Astrocyte of the spinal cord (primary cell): ENCODE data around the gene EEA1.
A peak's percentile ranks its signal among the peaks of the same experiment; 100 is the strongest.

Experiments used
- DNase-seq: peaks from one replicate; pipeline ENCODE4 v3.0.0; 2011; ENCODE audit warnings: low read depth, low spot score
- H3K4me3 ChIP-seq: 2 replicates; pipeline ENCODE4 v1.5.1; 2011; ENCODE audit warnings: low read depth, mild to moderate bottlenecking, low read length, moderate library complexity
- in situ Hi-C: cut with HindIII; loops from 2 replicates; pipeline ENCODE4 v1.10.0; 2017; ENCODE audit warnings: low sequenced_read_pairs
- TF ChIP-seq, protein P1 (sequence below): IDR thresholded peaks from 2 replicates; pipeline ENCODE4 v1.5.1; 2012; ENCODE audit warnings: low read depth, mild to moderate bottlenecking, low read length, inconsistent platforms

EEA1 gene

DNA sequence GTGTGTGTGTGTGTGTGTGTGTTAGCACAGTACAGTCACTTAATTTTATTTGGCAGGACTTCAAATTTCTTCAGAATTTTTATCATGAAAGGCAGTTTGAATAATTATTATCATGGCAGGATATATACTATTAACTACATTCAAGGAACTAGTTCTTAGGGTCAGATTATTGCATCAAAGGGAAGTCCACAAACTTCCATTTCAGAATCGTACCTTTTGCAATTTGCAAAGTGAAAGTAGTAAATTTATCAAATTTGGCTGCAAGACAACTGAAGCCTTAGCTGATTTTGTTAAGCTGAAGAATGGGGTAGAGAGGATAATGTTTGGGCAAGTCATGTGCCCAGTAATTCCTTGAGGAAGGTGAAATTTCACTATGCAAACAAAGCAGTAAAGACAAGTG lies 158.1 kb downstream of the EEA1 start:
- no peak overlapping the region for H3K4me3 ChIP-seq
- TF ChIP-seq, protein P1, sequence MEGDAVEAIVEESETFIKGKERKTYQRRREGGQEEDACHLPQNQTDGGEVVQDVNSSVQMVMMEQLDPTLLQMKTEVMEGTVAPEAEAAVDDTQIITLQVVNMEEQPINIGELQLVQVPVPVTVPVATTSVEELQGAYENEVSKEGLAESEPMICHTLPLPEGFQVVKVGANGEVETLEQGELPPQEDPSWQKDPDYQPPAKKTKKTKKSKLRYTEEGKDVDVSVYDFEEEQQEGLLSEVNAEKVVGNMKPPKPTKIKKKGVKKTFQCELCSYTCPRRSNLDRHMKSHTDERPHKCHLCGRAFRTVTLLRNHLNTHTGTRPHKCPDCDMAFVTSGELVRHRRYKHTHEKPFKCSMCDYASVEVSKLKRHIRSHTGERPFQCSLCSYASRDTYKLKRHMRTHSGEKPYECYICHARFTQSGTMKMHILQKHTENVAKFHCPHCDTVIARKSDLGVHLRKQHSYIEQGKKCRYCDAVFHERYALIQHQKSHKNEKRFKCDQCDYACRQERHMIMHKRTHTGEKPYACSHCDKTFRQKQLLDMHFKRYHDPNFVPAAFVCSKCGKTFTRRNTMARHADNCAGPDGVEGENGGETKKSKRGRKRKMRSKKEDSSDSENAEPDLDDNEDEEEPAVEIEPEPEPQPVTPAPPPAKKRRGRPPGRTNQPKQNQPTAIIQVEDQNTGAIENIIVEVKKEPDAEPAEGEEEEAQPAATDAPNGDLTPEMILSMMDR = no peak
- no peak for DNase-seq
- in situ Hi-C loops = no loop called here

DNA sequence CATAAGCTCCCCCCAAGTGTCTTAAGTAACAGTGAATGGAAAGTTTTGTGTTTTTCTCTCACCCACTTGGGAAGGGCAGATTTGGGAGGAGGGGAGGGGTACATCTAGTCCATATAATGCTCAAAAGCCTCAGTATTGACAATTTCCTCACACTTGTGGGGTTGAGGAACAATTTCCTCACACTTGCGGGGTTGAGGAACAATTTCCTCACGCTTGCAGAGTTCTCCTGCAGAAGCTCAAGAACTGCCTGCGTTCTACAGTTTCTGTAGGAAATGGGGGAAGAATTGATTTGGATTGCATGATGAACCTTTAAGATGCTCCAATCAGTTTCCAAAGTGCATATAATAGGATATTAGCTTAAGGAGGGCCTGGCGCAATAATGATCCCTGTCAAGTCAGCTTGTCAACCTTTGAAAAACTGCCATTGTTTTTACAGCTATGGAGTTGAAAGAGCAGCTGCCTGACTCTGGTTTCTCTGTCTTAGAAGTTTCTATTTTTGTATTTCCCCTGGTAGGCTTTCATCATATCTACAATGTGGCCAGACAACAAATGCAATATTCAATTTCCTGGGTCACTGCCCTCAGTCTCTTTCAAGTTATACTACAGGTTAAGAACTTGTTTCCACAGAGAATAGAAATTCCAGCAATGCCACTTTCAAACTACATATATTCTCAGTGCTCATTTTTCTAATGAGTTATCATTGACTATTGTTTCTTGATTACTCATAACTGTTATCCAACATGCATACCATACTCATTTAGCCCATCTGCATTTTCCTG lies 159.8 kb downstream of the EEA1 start:
- no peak overlapping the region for H3K4me3 ChIP-seq
- peak; percentile 32 for DNase-seq
- in situ Hi-C loops = no loop called here
- TF ChIP-seq, protein P1 = no peak

DNA sequence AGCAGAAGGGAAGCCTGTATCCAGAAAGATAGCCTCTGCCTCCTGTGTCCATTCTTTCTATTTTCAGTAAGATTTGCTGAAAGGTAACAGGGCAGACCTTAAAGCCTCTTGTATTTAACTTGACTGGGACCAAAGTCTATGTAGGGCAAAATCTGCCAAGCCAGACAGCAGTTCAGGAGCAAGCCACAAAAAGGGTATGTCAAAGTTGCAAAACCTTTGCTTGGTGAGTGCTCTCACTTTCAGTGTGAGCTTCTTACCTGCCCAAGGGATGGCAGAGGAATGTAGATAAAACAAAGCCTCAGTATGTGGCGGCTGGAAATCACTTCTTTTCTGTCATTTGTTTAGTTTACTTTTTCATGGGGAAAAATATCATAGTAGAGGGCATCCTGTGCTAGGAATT lies 163.2 kb downstream of the EEA1 start:
- in situ Hi-C loops = no loop called here
- TF ChIP-seq, protein P1 = no peak
- no peak for DNase-seq
- no peak overlapping the region for H3K4me3 ChIP-seq

- in situ Hi-C loops = no loop called here
- DNase-seq = peak; percentile 34
- TF ChIP-seq, protein P1 = no peak
- no peak overlapping the region for H3K4me3 ChIP-seq
These were observed 164.3 kb downstream of the EEA1 start for GRCh38 chr12:92764831-92765230.

DNA sequence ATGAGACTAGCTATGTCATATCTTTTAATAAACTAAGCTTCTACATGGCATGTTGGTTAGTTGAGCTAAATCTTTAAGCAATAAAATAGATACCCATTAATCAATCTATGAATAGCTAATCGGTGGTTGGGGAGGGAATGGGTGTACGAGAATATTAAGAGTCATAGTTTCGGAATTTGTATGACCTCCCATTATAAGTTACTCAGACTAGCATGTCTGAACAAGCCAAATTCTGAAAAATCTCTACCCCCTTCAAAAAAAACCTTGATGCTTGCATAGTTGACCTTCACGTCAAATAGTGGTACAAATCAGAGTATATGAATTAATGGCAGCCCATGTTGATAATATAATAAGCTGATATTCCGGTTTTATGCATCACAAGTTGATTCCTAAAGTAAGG lies 166.3 kb downstream of the EEA1 start:
- TF ChIP-seq, protein P1 = no peak
- no peak overlapping the region for H3K4me3 ChIP-seq
- in situ Hi-C loops = no loop called here
- DNase-seq = no peak

DNA sequence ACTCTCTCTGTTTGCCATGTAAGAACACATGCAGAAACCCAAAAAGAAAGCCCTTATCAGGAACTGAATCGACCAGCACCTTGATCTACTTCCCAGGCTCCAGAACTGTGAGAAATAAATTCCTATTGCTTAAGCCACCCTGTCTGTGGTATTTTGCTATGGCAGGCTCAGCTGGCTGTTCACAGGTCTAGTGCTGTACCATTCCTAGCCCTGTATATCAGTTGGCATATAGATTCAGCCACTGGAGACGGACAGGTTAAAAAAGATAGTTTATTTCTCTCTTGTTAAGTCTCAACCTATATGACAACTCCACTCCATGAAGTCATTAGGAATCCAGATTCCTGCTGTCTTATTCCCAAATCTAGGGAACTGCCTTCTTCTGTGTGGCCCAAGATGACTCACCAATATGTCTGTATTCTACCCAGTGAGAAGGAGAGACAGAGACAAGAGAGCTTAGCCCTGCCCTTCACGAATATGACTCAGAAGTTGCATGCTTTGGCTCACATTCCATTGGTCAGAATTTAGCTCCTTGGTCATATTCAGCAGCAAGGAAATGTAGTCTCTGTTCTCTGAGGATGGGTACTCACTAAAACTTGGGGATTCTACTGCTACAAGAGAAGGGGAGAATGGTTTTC lies 169.3 kb downstream of the EEA1 start:
- TF ChIP-seq, protein P1 = no peak
- peak; percentile 94 for DNase-seq
- no peak overlapping the region for H3K4me3 ChIP-seq
- in situ Hi-C loops = no loop called here
